ENCODE results near the gene KREMEN1. TPM values are rescaled to one million over a fixed set of nuclear protein-coding genes. Genes with fewer than 3 reads are reported as not detected.

KREMEN1 gene
- total and polyA plus RNA-seq, 9 of the 15 experiments (the other 6 are each of a cell fraction or from before 2014, with no cell fraction given) = 0.69 to 11.5 (median 4.3) TPM

DNA sequence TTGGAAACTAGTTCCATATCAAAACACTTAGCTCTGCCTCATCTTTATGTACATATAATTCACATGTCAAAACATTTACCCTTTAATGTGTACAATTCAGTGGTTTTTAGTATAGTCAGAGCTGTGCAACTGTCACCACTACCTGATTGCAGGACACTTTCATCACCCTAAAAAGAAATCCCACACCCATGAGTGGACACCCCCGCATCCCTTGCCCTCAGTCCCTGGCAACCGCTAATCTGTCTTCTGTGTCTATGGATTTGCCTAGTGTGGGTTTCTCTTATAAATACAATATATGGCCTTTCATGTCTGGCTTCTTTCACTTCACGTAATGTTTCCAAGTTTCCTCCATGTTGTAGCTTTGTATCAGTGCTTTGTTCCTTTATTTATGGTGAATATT lies 124.3 kb downstream of the KREMEN1 start (continued):
- TF ChIP-seq ZNF780A (CRISPR knock-in tag; IDR thresholded peaks at IDR 0.05) (no peak), THRAP3 (IDR thresholded peaks at IDR 0.05; ENCODE audit: borderline replicate concordance) (no peak), GATA2 (CRISPR knock-in tag; IDR thresholded peaks at IDR 0.05) (no peak), ATF1 (CRISPR knock-in tag; IDR thresholded peaks at IDR 0.05) (no peak), ATF1 (tag; IDR thresholded peaks at IDR 0.05) (no peak), RAD51 (IDR thresholded peaks at IDR 0.05; ENCODE audit: borderline replicate concordance, low read depth) (no peak), SRSF7 (optimal IDR thresholded peaks at IDR 0.05; ENCODE audit: low read depth, low read length) (no peak), SRSF1 (IDR thresholded peaks at IDR 0.05; ENCODE audit: low read depth, low read length) (no peak), ZNF224 (CRISPR knock-in tag; IDR thresholded peaks at IDR 0.05) (no peak)
- TF ChIP-seq, protein P1, sequence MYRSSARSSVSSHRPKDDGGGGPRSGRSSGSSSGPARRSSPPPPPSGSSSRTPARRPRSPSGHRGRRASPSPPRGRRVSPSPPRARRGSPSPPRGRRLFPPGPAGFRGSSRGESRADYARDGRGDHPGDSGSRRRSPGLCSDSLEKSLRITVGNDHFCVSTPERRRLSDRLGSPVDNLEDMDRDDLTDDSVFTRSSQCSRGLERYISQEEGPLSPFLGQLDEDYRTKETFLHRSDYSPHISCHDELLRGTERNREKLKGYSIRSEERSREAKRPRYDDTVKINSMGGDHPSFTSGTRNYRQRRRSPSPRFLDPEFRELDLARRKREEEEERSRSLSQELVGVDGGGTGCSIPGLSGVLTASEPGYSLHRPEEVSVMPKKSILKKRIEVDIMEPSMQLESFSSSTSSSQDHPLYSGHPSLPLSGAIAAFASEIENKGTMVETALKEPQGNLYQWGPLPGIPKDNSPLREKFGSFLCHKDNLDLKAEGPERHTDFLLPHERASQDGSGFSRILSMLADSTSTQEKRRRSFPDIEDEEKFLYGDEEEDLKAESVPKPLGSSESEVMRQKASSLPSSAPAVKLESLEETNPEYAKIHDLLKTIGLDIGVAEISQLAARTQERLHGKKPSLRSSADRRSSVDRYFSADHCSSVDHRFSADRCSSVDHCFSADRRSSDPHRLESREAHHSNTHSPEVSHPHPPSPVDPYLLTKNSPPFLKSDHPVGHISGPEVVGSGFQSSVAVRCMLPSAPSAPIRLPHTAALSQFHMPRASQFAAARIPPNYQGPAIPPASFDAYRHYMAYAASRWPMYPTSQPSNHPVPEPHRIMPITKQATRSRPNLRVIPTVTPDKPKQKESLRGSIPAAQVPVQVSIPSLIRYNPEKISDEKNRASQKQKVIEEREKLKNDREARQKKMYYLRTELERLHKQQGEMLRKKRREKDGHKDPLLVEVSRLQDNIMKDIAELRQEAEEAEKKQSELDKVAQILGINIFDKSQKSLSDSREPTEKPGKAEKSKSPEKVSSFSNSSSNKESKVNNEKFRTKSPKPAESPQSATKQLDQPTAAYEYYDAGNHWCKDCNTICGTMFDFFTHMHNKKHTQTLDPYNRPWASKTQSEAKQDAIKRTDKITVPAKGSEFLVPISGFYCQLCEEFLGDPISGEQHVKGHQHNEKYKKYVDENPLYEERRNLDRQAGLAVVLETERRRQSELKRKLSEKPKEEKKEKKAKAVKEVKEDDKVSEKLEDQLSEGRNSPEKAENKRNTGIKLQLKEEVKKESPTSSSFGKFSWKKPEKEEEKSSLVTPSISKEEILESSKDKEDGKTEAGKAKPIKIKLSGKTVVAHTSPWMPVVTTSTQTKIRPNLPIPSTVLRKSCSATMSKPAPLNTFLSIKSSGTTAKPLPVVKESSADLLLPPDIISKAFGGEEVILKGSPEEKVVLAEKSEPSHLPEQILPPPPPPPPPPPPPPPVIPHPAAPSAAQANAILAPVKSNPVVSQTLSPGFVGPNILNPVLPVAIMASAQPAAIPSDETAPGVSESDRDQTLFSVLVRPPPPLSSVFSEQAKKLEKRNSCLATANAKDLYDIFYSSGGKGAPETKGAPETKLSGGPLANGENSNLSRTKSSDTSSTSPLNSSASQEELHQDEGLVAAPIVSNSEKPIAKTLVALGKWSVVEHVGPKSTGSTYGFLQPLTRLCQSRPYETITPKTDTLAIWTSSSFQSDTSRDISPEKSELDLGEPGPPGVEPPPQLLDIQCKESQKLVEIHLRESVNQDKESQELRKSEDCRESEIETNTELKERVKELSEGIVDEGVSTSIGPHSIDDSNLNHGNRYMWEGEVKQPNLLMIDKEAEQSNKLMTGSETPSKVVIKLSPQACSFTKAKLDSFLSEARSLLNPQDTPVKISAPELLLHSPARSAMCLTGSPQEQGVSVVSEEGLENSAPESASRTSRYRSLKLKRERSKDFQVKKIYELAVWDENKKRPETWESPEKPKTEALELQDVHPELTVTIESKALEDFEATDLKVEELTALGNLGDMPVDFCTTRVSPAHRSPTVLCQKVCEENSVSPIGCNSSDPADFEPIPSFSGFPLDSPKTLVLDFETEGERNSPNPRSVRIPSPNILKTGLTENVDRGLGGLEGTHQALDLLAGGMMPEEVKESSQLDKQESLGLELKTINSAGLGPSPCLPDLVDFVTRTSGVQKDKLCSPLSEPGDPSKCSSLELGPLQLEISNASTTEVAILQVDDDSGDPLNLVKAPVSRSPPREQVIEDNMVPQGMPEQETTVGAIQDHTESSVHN (IDR thresholded peaks at IDR 0.05; ENCODE audit: borderline replicate concordance in 1 of 2, low read depth in 1 of 2) = no peak
- TF ChIP-seq, protein P2, sequence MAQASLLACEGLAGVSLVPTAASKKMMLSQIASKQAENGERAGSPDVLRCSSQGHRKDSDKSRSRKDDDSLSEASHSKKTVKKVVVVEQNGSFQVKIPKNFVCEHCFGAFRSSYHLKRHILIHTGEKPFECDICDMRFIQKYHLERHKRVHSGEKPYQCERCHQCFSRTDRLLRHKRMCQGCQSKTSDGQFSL (CRISPR knock-in tag; IDR thresholded peaks at IDR 0.05) = no peak
- TF ChIP-seq, protein P2 (tag; IDR thresholded peaks at IDR 0.05) = no peak
- TF ChIP-seq, protein P3, sequence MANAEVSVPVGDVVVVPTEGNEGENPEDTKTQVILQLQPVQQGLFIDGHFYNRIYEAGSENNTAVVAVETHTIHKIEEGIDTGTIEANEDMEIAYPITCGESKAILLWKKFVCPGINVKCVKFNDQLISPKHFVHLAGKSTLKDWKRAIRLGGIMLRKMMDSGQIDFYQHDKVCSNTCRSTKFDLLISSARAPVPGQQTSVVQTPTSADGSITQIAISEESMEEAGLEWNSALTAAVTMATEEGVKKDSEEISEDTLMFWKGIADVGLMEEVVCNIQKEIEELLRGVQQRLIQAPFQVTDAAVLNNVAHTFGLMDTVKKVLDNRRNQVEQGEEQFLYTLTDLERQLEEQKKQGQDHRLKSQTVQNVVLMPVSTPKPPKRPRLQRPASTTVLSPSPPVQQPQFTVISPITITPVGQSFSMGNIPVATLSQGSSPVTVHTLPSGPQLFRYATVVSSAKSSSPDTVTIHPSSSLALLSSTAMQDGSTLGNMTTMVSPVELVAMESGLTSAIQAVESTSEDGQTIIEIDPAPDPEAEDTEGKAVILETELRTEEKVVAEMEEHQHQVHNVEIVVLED (CRISPR knock-in tag; IDR thresholded peaks at IDR 0.05) = no peak
- TF ChIP-seq, protein P4, sequence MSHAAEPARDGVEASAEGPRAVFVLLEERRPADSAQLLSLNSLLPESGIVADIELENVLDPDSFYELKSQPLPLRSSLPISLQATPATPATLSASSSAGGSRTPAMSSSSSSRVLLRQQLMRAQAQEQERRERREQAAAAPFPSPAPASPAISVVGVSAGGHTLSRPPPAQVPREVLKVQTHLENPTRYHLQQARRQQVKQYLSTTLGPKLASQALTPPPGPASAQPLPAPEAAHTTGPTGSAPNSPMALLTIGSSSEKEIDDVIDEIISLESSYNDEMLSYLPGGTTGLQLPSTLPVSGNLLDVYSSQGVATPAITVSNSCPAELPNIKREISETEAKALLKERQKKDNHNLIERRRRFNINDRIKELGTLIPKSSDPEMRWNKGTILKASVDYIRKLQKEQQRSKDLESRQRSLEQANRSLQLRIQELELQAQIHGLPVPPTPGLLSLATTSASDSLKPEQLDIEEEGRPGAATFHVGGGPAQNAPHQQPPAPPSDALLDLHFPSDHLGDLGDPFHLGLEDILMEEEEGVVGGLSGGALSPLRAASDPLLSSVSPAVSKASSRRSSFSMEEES (CRISPR knock-in tag; IDR thresholded peaks at IDR 0.05) = no peak
